ENCODE results near the gene USP49.
"Not testable (repeated sequence)": the region's sequence is repeated elsewhere in the genome, so short reads cannot be mapped to it uniquely, and the experiment has no call there.

Gene USP49

DNA sequence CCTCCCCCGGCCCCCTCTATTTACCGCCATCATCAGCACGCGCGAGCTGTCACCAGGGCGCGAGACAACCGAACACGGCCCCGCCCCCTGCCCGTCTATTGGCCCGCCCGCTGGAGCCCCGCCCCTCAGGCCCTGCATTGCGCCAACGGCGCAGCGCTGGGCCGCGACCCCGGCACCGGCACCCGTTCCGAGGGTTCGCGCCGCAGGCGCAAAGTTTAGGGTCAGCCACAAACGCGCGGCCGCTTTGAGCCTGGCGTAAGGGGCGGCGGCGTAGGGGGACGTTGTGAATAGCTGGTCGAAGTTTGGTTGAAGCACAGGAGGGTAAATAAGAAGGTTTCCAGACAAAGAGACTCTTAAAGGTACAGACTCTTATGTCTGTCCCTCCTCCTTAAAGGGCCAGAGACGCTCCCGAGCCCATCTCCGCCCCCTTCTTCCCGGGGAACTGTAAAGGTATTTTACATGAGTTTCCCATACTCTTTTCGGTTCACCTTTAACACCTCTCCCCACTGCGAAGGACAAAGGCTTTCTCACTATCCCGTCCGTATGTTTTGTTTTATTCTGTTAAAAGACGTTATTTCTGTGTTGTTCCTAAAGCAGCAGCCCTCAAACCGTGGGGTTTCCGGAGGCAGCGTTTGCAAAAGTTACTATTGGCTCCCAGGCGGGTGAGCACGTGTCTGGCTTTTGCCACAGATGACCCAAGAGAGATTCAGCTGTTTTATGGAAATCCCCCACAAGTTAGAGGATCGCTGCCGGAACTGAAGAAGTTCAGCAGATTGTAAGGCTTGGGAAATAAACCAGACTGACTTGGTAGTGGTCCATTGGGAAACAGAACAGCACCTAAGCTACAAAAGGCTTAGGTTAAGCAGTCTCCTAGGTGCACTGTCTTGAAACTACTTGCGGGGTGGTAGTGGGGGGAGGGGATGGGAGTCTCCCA lies at the start of gene USP49:
USP49 (minus strand) TSS at position 76 of the 934 bp plus-strand sequence. CDS start 88,392 bp downstream, outside the sequence.
- peak; percentile 57 for DNase-seq (ENCODE audit: low read depth, low spot score)

GRCh38 chr6:41943456-41943855 lies 48.3 kb upstream of the USP49 start:
- DNase-seq (ENCODE audit: low read depth, low spot score), result no peak

GRCh38 chr6:41942882-41943281 lies 47.7 kb upstream of the USP49 start:
- not testable (repeated sequence) for DNase-seq (ENCODE audit: low read depth, low spot score)

DNA sequence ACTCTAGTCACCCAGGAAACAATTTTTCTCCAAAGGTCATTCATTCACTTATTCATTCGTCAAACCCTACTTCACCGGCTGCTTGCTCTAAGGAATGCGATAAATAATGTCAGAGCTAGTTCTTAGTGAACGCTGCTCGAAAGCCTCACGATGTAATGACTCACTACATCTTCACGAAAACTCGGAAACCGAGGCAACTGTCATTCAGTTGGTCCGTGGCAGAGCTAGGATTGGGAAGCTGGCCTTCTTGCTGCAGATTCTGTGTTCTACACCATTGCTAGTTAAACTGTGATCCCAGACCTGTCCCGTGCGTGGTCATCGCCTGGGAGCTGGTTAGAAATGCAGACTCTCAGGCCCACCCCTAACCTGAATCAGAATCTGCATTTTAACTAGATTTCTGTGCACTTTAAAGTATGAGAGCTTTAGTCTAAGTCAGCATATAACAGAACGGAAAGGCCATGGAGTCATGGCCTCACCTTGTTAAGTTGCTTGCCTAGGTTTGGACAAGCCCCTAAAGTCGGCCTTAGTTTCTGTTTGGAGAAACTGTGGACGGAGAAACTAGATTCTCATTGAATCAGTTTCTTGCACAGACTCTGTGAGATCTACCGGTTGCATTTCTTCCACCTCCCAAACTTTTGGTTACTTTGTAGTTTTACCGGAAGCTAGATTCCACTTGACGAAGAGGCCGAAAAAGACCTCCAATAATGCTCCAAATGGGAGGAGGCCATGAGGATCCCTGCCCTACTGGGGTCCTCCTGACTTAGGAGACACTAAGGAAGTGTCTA lies 47.1 kb upstream of the USP49 start:
- no peak for DNase-seq (ENCODE audit: low read depth, low spot score)

- DNase-seq (ENCODE audit: low read depth, low spot score), result peak; percentile 57
Measured at GRCh38 chr6:41941280-41942066, 46.3 kb upstream of the USP49 start, which contains the start of gene CCND3. CCND3 (minus strand) TSS chr6:41941808; CDS start chr6:41941649, 159 bp downstream.

GRCh38 chr6:41940759-41941279 lies 45.6 kb upstream of the USP49 start:
- DNase-seq (ENCODE audit: low read depth, low spot score), result no peak

GRCh38 chr6:41939848-41940758 lies 44.9 kb upstream of the USP49 start:
- DNase-seq (ENCODE audit: low read depth, low spot score), result no peak

DNA sequence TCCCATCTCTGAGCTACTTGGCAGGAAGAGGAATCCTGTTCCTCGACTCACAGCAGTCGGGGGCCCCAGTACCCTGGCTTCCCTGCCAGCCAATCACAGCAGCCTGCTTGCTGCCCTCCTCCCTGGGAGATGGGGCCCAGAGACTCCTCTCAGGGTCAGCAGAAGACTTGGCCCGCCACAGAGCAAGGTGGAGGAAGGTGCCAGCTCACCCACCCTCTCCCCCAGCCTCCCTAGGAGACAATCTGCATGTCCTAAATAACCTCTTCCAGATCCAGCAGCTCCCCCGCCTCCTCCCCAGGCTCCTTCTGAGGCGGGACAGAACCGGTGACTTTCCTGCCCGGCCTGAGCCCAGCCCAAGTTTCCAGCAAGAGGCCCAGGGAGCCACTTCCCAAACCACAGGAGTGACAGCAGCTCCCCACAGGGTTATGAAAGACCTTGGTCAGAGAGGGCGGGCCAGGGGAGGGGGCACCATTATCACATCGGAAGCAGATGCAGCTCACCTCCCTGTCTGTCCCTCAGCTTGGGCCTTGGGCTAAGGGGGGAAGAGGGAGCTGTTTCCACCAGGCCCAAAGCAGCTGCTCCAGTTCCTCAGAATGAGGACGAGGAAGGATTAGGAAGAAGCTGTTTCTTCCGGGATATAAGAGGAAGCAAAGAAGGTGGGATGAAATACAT lies 44.1 kb upstream of the USP49 start:
- DNase-seq (ENCODE audit: low read depth, low spot score), result no peak

- DNase-seq (ENCODE audit: low read depth, low spot score), result no peak
Measured at GRCh38 chr6:41938590-41939175, 43.5 kb upstream of the USP49 start.

GRCh38 chr6:41937861-41938574 lies 42.8 kb upstream of the USP49 start:
- no peak for DNase-seq (ENCODE audit: low read depth, low spot score)

DNA sequence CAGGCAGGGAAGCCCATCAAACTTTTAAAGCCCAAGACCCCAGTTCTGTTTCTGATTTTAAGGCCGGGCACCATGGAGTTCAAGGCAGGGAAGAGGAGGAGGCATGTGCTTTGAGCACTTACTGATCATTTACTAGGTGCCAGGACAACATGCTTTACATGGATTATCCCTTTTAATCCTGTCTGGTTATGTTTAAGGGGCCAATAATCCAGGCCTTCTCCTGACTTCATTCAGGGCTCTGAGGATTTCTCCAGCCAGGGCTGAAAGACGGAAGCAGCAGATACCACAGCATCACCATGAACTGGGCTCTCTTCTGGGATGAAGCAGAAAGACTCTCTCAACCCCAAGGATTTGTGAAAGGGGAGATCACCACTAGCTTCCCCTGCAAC lies 42.3 kb upstream of the USP49 start:
- no peak for DNase-seq (ENCODE audit: low read depth, low spot score)

DNA sequence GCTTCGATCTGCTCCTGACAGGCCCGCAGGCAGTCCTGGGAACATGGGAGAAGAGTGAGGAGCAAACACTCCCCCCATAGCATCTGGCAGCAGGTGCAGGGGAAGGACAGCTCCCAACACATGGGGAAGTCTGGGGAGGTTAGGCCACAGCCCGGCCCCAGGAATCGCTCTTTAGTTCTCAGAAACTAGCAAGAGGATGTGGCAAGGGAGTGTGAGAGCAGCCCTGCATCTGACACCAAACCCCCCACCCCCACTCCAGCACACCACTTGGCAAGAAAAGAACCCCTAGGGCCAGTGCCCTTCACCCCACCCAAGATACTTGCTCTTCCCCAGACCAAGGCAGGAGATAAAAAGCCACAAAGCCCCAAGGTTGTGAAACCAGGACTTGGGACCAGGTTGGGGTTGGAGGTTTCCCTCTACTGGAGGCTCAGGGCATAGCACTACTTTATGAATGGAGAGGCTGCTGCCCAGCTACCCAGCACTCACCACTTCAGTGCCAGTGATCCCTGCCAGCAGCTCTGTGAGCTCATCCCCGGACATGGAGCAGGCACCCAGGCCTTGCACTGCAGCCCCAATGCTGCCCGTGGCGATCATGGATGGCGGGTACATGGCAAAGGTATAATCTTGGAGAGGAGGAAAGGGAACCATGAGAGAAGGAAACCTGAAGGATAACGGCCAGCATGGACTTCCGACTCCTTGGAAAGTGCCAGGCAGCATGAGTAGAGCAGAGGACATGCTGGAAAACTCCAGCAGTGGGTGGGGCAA lies 41.1 kb upstream of the USP49 start:
- peak; percentile 27 for DNase-seq (ENCODE audit: low read depth, low spot score)

- no peak for DNase-seq (ENCODE audit: low read depth, low spot score)
Measured at GRCh38 chr6:41935685-41936072, 40.5 kb upstream of the USP49 start.

DNA sequence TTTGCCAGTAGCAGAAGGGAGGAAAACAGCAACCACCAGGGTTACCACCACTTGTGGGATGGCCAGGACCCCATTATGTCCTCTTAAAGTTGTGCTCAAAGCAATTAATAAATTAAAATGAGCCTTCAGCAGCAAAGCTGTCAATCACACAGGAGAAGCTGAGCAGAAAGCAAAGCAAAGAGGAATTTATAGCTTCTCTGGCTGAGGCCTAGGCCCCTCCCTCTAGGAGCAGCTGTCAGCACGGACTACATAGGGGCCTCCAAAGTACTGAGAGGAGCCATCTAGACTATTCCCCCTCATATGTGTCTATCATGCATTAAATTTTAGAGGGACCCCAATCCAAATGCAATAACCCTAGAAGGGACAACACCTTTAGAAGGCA lies 40.0 kb upstream of the USP49 start:
- no peak for DNase-seq (ENCODE audit: low read depth, low spot score)

- DNase-seq (ENCODE audit: low read depth, low spot score), result no peak
Measured at GRCh38 chr6:41934278-41935192, 39.4 kb upstream of the USP49 start.

DNA sequence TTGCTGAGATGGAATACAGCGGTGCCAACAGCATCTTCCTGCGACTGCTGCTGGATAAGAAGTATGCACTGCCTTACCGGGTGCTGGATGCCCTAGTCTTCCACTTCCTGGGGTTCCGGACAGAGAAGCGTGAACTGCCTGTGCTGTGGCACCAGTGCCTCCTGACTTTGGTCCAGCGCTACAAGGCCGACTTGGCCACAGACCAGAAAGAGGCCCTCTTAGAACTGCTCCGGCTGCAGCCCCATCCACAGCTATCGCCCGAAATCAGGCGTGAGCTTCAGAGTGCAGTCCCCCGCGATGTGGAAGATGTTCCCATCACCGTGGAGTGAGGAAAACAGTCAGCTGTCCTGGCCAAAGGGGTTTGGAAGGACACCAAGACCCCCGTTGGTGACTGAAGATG lies 37.2 kb upstream of the USP49 start:
- DNase-seq (ENCODE audit: low read depth, low spot score), result no peak

DNA sequence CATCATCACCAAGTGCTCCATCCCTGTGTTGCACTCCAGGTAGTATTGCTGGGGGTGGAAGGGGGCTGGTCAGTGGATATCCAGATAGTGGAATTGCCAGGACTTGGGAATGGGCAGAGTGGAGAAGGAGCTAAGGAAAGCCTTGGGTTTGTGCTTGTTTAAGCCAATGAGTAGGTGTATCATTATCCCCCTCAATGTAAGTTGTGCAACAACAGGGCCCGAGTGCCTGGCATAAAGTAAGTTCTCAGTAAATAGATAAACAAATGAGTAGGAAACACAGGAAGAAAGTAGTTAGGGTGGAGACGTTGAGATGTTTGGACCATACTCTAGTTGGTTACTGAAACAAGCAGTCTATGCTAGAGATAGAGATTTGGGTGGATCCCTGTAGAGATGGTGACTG lies 36.6 kb upstream of the USP49 start:
- no peak for DNase-seq (ENCODE audit: low read depth, low spot score)
